ENCODE results near the gene STAMBPL1.

- TF ChIP-seq POLR2A (IDR thresholded peaks at IDR 0.05) (no peak), CTCF (IDR thresholded peaks at IDR 0.05) (no peak)
These were observed 22.1 kb downstream of the STAMBPL1 start for GRCh38 chr10:88901984-88902789.

Data from upper lobe of left lung (tissue), 4 donors.